BLaER1 treated with 17β-estradiol and CSF1 and Interleukin-3, amounts not matched to agents 10 nM and 100 nM (cell line): ENCODE results near the gene LEF1.

Source experiments
- H3K27ac ChIP-seq, 11 experiments: shearing (Covaris generic); formaldehyde crosslinking; 2 replicates each; pipeline ENCODE4 v1.8.1; 2022
- H3K27me3 ChIP-seq, 11 experiments: shearing (Covaris generic); formaldehyde crosslinking; 2 replicates each; pipeline ENCODE4 v1.8.1; 2022
- H3K36me3 ChIP-seq, 11 experiments: shearing (Covaris generic); formaldehyde crosslinking; 2 replicates each; pipeline ENCODE4 v1.8.1; 2022
- H3K4me1 ChIP-seq, 10 experiments: shearing (Covaris generic); formaldehyde crosslinking; 2 replicates each; pipeline ENCODE4 v1.8.1; 2022
- H3K4me2 ChIP-seq, 11 experiments: shearing (Covaris generic); formaldehyde crosslinking; 2 replicates each; pipeline ENCODE4 v1.8.1; 2022
- H3K4me3 ChIP-seq, 10 experiments: shearing (Covaris generic); formaldehyde crosslinking; 2 replicates each; pipeline ENCODE4 v1.8.1; 2022
- H3K9ac ChIP-seq, 11 experiments: shearing (Covaris generic); formaldehyde crosslinking; 2 replicates each; pipeline ENCODE4 v1.8.1; 2022
- H3K9me3 ChIP-seq, 11 experiments: shearing (Covaris generic); formaldehyde crosslinking; replicated peaks in 1 of 11; 2 replicates each; pipeline ENCODE4 v1.8.1; 2022
- H4K20me1 ChIP-seq, 11 experiments: shearing (Covaris generic); formaldehyde crosslinking; 2 replicates each; pipeline ENCODE4 v1.8.1; 2022
- Cebpa-rat ChIP-seq, 11 experiments: shearing (Covaris generic); IDR thresholded peaks; 2 replicates each; pipeline ENCODE4 v1.8.1; 2022

Gene LEF1

DNA sequence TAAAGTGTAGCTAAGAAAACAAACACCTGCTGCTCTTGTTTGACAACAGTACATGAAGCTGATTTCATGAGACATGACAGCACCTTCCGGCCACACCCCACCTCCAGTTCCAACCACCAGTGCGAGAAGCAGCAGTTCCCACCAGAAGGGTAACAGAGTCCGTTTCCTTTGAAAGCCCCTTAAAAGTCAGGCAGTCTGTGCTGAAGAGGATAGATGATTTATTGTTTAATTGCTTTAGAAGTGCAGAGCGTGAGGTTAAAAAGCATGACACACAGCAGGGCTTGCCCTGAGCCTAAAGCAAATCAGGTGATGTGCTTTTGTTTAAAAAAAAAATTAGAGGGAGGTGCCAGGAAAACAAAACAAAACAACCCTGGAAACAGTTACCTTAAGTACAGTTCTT, 96.4 kb downstream of the LEF1 start:
- peak overlapping the region in 3 of 11 experiments; percentile 2 to 37 (median 4); a peak in 3 of 22 replicates for H3K27ac ChIP-seq
- H3K4me2 ChIP-seq, result peak overlapping the region; percentile 1 to 79 (median 41); a peak in 21 of 22 replicates
- H3K27me3 ChIP-seq, result no peaks in the 10 kb centered on the region
- TF ChIP-seq Cebpa-rat (IDR thresholded peaks at IDR 0.05), result no peak
- H3K4me3 ChIP-seq, result no peak overlapping the region
- peaks cover 0 to 98% (median 79%) of the 10 kb centered on the region in 11 experiments; a peak in 19 of 22 replicates for H3K36me3 ChIP-seq
- peaks cover 37 to 61% (median 47%) of the 10 kb centered on the region in 10 experiments for H3K4me1 ChIP-seq
- peaks cover 0 to 85% (median 0%) of the 10 kb centered on the region in 11 experiments; a peak in 7 of 22 replicates for H4K20me1 ChIP-seq
- H3K9ac ChIP-seq, result no peak overlapping the region; a peak in 1 of 22 replicates
- 0 out of 22 replicates have a peak, but pooled peaks cover 0 to 4% (median 0%) of the 10 kb centered on the region in 11 experiments for H3K9me3 ChIP-seq

DNA sequence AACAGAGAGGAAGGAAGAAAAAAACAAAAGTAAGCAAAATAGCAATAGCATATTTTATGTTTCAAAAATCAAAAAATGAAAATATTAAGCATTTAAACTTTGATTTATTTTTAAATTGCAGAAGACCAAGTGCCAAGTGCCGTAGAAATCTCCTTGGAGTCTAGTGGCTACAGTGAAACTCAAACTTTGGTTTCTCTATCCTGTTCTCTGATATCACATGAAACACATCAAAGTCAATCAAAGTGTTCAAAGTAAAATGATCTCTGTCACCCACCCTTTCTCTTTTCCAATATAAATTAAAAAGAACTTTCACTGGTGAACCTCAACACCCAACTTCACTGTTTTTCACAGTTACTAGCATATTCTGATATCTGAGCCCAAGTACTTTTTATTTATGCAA, 98.0 kb downstream of the LEF1 start:
- Histone ChIP-seq H3K36me3 (peaks cover 0 to 96% (median 72%) of the 10 kb centered on the region in 11 experiments; a peak in 17 of 22 replicates), H3K4me2 (peak overlapping the region in 4 of 11 experiments; percentile 20 to 79 (median 64); a peak in 6 of 22 replicates), H3K9me3 (no peaks in the 10 kb centered on the region), H3K27me3 (no peaks in the 10 kb centered on the region), H3K27ac (no peak overlapping the region), H3K4me3 (no peak overlapping the region), H3K4me1 (peaks cover 37 to 62% (median 49%) of the 10 kb centered on the region in 10 experiments), H3K9ac (no peak overlapping the region), H4K20me1 (peaks cover 0 to 87% (median 0%) of the 10 kb centered on the region in 11 experiments; a peak in 7 of 22 replicates)
- no peak for TF ChIP-seq Cebpa-rat (IDR thresholded peaks at IDR 0.05)

DNA sequence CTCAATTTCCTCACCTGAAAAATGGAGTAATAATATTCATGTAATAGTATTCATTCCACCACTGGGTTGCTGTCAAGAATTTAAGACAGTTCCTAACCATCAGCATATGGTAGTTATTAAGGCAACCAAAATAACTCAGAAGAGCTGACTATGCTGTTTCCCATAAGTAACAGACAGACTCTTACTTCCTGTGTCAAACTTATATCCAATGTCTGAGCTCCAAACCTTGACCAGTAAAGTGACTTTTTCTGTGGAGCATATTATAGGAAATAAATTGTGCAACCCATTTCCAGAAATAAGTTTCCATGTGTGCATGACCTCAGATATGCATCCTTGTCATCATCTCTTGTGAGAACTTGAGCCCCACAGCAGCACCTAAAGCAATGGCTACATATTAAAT, 100.3 kb downstream of the LEF1 start:
- Histone ChIP-seq H4K20me1 (peaks cover 0 to 81% (median 0%) of the 10 kb centered on the region in 11 experiments; a peak in 7 of 22 replicates), H3K4me1 (peaks cover 24 to 62% (median 38%) of the 10 kb centered on the region in 10 experiments), H3K27me3 (no peaks in the 10 kb centered on the region), H3K4me3 (no peak overlapping the region), H3K36me3 (peaks cover 0 to 97% (median 80%) of the 10 kb centered on the region in 11 experiments; a peak in 18 of 22 replicates), H3K9ac (peak overlapping the region in 1 of 11 experiments; percentile 34; a peak in 2 of 22 replicates), H3K4me2 (peak overlapping the region in 6 of 11 experiments; percentile 14 to 84 (median 64); a peak in 11 of 22 replicates), H3K27ac (peak overlapping the region in 3 of 11 experiments; percentile 57 to 66 (median 62); a peak in 7 of 22 replicates), H3K9me3 (no peaks in the 10 kb centered on the region)
- TF ChIP-seq Cebpa-rat (IDR thresholded peaks at IDR 0.05), result peak in 1 of 11 experiments; percentile 49; a peak in 1 of 22 replicates

DNA sequence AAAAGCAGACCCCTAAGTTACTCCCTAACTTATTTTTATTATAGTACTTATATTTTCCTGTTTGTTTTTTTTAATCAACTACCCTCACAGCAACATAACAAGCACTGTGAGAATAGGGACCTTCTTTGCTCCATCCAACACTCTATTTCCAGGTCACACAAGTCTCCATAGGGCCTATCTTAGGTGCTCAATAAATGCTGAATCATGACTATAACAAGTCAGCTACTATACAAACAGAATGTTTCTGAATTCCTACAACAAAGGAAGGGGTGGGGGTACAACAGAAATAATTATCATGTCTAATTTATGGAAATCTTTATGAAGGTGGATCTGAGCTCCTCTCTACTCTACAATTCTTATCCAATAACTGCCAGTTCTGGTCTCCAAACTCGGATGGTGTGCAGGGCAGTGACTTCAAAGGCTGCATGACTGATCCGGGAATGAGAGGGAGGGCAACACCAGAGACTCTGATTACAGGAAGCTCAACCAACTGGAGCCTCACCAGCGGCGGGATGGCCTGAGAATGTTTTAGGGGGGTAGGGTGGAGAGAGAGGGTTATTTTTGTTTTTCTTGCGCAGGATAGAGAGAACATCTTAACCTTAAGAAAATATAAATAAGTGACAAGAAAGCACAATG, 107.9 kb downstream of the LEF1 start:
- peaks cover 0 to 97% (median 82%) of the 10 kb centered on the region in 11 experiments; a peak in 19 of 22 replicates for H3K36me3 ChIP-seq
- TF ChIP-seq Cebpa-rat (IDR thresholded peaks at IDR 0.05), result no peak
- no peak overlapping the region for H3K4me2 ChIP-seq
- H3K4me3 ChIP-seq, result no peak overlapping the region
- H3K4me1 ChIP-seq, result no peaks in the 10 kb centered on the region
- peaks cover 0 to 56% (median 0%) of the 10 kb centered on the region in 11 experiments; a peak in 3 of 22 replicates for H4K20me1 ChIP-seq
- no peak overlapping the region for H3K9ac ChIP-seq
- no peaks in the 10 kb centered on the region for H3K27me3 ChIP-seq
- H3K27ac ChIP-seq, result peak overlapping the region in 1 of 11 experiments; percentile 44; a peak in 1 of 22 replicates
- H3K9me3 ChIP-seq, result no peaks in the 10 kb centered on the region

DNA sequence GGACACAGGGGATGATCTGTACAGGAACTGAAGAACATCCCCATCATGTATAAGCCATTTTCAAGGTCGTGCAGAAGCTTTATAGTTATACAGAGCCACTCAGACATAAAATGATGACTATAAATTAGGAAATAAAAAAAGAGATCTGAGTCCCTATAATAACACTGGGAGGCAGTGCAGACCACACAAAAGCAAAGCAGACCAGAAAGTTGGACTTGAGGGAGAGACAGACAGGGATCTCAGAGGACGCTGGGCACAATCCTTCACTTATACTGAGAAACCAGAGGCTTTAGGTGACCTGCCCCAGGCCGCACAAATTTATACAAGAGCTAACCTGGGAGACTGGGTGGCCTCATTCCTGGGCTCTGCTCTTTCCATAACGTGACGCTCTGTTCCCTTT, 108.6 kb downstream of the LEF1 start:
- Histone ChIP-seq H3K27ac (peak overlapping the region in 1 of 11 experiments; percentile 44; a peak in 1 of 22 replicates), H3K9ac (no peak overlapping the region), H3K4me3 (no peak overlapping the region), H3K4me2 (no peak overlapping the region), H3K4me1 (0 out of 20 replicates have a peak, but pooled peaks cover 0 to under 1% (median 0%) of the 10 kb centered on the region in 10 experiments), H4K20me1 (peaks cover 0 to 55% (median 0%) of the 10 kb centered on the region in 11 experiments; a peak in 3 of 22 replicates), H3K9me3 (no peaks in the 10 kb centered on the region), H3K27me3 (no peaks in the 10 kb centered on the region), H3K36me3 (peaks cover 0 to 97% (median 82%) of the 10 kb centered on the region in 11 experiments; a peak in 19 of 22 replicates)
- no peak for TF ChIP-seq Cebpa-rat (IDR thresholded peaks at IDR 0.05)

DNA sequence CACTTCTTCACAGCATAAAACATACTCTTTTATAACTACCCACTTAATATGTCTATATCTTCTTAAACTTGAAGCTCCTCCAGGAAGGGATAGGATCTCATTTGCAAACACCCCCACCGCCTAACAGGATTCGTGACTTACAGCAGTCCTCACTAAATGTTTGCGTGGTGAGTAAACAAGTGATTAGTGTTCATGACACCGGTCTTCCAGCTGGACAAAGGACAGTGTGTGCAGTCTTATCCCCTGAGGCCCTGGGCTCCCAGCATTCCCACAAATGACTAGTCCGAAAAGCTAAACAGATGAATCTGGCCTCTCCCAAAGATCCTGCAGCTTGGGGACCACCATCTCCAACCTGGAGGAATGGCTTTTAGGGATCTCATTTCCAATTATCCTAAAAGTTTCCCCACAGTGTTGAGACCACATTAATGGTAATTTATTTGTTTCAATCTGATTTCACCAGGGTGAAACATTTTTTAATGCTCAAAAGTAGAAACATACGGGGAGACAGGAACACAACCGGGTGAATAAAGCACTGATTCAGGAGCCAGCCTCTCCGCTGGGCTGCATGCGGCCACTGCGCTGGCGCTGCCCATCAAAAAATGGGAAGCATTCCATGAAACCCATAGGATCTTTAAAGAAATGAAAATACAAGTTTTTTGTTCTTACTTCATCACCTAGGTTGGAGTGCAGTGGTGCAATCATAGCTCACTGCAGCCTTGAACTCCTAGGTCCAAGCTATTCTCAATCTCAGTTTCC, 109.9 kb downstream of the LEF1 start:
- Histone ChIP-seq H3K9ac (no peak overlapping the region), H3K27ac (no peak overlapping the region), H3K36me3 (peaks cover 0 to 97% (median 84%) of the 10 kb centered on the region in 11 experiments; a peak in 20 of 22 replicates), H3K4me2 (no peak overlapping the region), H3K4me3 (no peak overlapping the region), H4K20me1 (peaks cover 0 to 57% (median 0%) of the 10 kb centered on the region in 11 experiments; a peak in 3 of 22 replicates), H3K9me3 (no peaks in the 10 kb centered on the region), H3K27me3 (no peaks in the 10 kb centered on the region), H3K4me1 (peaks cover 0 to 14% (median 0%) of the 10 kb centered on the region in 10 experiments; a peak in 2 of 20 replicates)
- TF ChIP-seq Cebpa-rat (IDR thresholded peaks at IDR 0.05), result no peak

DNA sequence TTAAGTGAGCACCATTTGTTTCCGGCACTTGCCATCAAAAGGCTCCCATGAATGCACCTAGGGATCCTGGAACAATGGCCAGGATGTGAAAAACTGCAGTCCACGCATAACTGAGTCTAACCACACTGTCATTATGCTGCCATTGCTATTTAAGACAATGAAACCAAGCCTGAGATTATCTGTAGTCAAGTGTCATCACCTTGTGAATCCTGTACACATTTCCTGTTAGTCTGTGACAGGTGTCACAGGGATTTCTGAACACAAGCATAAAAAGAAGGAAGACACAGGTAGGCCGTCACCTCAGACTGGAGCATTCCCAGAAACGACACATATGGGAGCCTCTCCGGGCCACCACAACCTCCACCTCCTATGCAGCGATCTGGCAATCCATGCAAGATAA, 112.3 kb downstream of the LEF1 start:
- Histone ChIP-seq H3K27ac (no peak overlapping the region), H3K9ac (no peak overlapping the region), H3K4me1 (peaks cover 0 to 38% (median 11%) of the 10 kb centered on the region in 10 experiments; a peak in 13 of 20 replicates), H3K4me2 (no peak overlapping the region), H3K9me3 (no peaks in the 10 kb centered on the region), H3K36me3 (peaks cover 0 to 98% (median 81%) of the 10 kb centered on the region in 11 experiments; a peak in 20 of 22 replicates), H3K4me3 (no peak overlapping the region), H3K27me3 (no peaks in the 10 kb centered on the region), H4K20me1 (peaks cover 0 to 71% (median 0%) of the 10 kb centered on the region in 11 experiments; a peak in 4 of 22 replicates)
- TF ChIP-seq Cebpa-rat (IDR thresholded peaks at IDR 0.05), result no peak

DNA sequence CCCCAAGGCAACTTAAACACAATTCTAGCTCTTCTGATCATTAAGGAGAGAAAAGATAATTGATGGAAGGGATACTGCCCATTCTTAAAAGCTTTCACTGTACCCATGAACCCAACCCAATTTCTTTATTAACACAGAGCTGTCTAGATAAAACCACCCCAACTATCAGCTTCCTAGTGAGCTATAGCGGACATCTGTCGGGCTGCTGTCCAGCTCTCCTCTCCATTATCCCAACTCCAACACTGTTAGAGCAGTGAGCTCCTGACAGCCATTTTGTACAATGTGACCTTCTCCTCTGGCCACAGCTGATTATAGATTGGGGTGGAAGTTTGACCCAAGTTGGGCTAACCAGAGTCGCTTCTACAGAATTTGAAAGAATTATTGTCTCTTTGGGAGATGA, 112.9 kb downstream of the LEF1 start:
- Histone ChIP-seq H3K4me1 (peaks cover 0 to 44% (median 17%) of the 10 kb centered on the region in 10 experiments; a peak in 13 of 20 replicates), H3K9ac (no peak overlapping the region), H3K9me3 (no peaks in the 10 kb centered on the region), H3K36me3 (peaks cover 0 to 98% (median 82%) of the 10 kb centered on the region in 11 experiments; a peak in 20 of 22 replicates), H3K27me3 (no peaks in the 10 kb centered on the region), H3K4me3 (no peak overlapping the region), H3K4me2 (no peak overlapping the region), H4K20me1 (peaks cover 0 to 76% (median 0%) of the 10 kb centered on the region in 11 experiments; a peak in 4 of 22 replicates), H3K27ac (no peak overlapping the region)
- TF ChIP-seq Cebpa-rat (IDR thresholded peaks at IDR 0.05), result no peak
